ENCODE data around the gene POLR3A.

- no peak for TF ChIP-seq CTCF (conservative IDR thresholded peaks at IDR 0.05)
- no peak for TF ChIP-seq EZH2 (IDR thresholded peaks at IDR 0.05; ENCODE audit: low read depth)
Measured at GRCh38 chr10:78063236-78063635, 33.9 kb upstream of the POLR3A start.
